Measurements from ENCODE around the gene EREG.

EREG gene

DNA sequence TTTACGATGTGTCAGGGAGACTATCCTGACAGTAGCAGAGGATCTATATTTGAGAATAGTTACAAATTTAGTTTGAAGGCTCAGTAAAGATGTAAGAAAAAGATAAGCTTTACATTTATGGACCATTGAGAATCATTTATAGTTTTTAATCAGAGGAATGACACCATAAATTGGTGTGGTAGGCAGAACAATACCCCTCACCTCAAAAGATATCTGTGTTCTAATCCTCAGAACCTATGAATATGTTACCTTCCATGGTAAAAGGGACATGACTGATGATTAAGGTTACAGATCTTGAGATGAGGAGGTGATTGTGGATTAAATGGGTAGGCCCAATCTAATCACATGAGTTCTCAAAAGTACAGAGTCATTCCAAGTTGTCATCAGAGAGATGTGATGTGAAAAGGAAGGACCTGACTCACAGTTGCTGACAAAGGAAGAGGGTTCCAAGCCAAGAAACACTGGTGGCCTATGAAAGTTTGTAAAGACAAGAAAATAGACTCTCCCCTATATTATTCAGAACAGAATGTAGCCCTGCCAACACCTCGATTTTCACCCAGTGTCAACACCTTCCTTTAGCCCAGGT is 27.0 kb downstream of the EREG start:
- no peak for DNase-seq

DNA sequence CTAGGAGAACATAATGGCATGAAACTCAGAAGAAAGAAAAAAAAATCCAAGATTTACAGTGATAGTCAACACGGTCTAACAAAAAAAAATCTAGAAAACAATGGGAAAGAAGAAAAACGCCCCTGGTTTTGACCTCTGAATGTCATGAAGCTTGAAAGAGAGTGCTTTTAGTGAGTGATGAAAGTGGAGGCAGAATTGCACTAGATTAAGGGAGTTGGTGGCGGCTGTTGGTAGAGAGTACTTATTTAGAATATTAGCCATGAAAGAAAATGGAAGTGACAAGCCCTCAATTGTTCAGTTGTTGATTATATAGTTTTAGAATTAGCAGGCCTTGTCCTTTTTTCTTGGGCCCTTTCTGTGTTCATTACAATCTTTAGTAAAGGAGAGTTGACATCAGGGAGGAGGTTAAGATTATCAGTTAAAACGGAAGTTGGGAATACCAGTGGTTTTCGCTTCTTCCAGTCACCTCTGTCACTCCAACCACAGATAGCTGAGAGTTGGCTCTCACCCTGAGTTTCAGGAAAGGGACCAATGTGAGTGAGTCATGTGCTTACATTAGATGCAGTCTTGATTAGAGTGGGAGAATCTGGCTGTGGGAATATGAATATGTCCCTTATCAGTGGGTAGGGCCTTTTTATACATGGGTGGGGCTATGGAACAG is 29.7 kb downstream of the EREG start:
- no peak for DNase-seq

DNA sequence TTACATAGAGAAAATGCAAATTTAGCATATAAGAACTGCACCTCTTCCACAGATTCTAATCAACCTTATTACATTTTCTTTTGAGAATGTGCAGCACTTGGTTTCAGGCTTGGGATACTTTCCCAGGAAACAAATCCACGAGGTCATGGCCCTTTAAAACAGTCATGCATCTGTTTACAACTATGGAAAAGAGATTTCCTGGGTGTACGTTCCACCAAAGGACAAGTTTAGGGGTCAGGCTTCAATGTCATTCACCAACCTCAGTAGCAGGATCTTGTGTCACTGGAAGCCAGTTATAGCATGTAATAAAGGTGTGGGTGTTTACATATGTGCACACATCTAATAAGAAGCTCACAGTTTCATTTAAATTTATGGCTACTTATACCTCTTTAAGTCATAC is 30.7 kb downstream of the EREG start:
- no peak for DNase-seq

DNA sequence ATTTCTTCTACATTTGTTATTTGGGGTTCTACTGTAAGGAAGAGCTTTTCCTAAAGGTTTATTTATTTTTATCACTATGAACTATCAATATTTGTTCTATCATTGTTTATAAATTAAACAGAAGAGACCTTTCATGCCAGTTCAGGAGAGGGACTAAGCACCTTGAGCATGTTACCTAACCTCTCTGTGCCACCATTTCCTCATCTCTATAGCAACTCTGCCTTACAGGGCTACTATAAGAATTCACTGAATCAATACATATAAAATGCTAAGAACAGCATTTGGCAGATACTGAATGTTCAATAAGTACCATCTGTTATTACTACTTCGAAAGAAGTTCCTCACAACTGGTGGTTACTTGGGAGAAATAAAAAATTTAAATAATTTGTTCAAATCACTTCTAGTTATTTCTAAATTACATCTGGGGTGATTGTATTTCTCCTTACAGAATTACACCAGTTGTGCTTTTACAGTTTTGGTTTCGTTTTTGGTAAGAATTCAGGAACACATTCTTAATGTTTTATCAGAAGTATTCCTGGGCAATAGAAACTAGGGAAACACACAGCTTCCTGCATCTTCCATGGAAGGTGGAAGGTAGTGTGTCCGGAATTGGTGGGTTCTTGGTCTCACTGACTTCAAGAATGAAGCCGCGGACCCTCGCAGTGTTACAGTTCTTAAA is 32.9 kb downstream of the EREG start:
- DNase-seq = peak in 1 of 5 experiments; percentile 36

DNA sequence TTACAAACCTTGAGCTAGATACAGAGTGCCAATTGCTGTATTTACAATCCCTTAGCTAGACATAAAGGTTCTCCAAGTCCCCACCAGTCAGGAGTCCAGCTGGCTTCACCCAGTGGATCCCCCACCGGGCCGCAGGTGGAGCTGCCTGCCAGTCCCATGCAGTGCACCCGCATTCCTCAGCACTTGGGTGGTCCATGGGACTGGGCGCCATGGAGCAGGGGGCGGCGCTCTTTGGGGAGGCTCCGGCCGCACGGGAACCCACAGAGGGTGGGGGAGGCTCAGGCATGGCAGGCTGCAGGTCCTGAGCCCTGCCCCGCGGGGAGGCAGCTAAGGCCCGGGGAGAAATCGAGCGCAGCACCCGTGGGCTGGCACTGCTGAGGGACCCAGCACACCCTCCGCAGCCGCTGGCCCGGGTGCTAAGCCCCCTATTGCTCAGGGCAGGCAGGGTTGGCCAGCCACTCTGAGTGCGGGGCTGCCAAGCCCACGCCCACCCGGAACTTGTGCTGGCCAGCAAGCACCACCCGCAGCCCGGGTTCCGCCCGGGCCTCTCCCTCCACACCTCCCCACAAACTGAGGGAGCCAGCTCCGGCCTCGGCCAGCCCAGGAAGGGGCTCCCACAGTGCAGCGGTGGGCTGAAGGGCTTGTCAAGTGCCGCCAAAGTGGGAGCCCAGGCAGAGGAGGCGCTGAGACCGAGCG is 34.1 kb downstream of the EREG start:
- peak in 1 of 5 experiments; percentile 4 for DNase-seq

DNA sequence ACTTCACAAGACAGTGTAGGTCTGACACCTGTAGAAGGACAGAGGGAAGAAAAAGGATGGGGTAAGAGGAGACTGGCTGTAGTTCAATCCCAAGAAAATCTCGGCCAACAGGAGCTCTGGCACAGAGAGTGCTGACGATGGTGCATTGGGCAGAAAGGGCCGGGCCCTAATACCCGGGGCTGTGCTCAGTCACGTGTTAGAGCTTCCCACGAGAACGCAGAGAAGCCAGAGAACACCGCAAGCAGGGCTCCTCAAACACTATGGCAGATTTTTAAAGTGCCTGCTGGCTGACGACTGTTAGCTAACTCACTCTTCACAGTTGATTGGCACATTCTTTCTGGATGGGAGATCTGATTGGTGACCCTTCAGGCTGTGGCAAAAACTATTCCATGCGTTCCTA is 35.5 kb downstream of the EREG start:
- no peak for DNase-seq

DNA sequence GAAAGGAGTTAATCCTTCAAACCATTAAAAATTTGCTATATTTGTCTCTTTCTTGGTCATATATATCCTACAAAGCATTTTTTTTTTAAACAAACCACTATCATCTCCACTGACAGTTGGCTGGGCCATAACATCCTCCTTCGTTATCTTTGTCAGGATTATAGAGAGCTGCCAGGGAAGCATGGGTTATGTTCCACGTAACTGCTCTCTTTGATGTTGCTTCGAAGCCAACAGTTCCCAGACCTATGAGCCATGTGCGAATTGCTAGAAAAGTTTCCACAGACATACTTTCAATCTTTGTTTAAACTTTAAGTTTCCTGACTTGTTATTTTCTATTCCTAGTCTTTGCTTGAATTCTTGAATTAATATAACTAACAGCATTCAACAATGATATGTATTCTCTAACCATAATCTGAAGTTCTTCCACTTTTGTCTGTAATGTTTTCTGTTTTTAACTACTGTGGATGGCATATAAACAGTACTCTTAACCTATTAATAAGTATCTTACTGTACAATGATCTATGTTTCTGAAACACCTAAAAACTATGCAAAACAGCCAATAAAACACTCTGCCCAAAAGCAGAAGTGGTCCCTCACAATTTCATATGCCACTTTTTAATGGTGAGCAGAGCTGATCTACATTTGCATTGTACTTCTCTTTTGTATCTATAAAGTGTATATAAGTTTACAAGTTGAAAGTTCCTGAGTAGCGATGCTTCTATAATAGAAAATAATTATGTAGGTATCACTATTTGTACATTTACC is 37.9 kb downstream of the EREG start:
- no peak for DNase-seq

DNA sequence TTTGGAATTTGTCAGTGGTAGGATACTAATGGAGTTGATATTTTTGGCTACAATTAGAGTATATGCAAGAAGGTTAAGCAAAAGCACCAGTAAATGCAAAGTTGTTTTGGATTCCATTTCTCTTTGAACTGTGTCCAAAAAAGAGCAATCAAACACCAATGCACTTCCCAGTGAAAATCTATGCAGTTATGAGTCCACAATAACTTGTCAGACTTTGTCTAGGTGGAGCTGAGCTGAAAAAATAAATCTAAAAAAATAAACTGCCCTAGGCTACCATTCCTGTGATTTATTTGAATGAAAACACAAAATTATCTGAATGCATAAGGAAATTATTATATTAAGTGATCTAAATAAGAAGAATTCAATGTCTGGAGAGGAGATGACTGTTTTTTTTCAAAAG is 42.9 kb downstream of the EREG start:
- DNase-seq = no peak

DNA sequence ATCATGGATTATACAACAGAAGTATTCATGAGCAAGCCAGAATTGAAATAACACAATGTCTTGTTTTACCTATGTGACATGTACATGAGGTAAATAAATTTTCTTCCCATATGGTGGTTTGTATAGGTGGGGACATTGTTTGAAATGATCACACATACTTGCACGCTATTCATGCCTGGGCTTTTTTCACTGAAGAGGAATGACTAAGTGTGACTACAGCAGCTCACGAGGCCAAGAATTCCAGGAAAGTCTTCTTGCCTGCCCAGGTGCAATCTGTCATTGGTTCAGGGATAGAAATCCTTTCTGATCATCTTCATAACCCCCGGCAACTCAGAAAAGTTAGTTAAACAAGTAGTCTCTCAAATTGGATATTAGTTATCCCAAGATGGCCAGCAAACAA is 43.7 kb downstream of the EREG start:
- no peak for DNase-seq

DNA sequence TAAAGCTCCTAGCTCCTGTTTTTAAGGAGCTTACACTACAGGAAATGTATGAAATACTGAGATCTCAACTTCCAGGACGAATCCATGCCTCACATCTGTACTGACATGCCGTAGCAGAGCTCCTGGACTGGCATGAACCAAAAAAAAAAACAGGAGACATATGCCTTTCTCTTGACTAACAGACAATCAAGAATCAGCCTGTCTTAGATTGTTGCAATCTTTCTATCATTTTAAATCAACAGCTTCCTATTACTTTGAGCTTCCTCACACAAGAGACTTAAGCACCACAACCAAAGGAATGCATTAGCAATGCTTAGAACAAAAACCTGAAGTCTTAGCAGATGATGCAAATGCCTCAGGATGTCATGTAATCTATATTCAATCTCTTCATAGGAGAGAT is 45.3 kb downstream of the EREG start:
- no peak for DNase-seq

DNA sequence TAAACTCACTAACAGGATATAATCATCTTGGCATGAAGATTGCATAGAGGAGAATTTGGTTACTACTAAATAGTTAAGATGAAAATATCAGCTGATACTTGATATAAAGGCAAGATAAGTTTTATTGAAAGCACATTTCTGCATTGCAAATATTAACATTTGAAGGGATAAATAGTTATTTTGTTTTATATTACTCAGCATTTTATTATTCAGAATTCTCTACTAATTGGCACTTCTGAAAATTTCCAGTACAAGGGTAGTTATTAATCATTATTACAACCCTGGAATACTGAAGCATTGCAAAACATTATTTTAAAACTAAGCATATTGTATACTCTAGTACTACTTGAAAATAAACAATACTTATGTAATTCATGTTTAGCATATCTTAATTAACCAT is 47.3 kb downstream of the EREG start:
- no peak for DNase-seq

DNA sequence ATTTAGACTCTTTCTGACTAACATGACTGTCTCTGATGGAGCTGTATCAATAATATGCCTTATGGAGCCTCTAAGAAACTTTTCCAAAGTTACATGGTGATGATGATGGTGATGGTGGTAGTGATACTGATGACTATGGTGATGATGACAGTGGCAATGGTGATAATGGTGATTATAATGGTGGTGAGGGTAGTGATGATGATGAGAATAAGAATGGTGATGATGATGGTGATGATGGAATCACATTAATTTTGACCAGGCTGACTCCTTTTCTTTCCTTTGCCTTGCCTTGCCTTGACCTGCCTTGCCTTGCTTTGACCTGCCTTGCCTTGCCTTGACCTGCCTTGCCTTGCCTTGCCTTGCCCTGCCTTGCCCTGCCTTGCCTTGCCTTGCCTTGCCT is 48.3 kb downstream of the EREG start:
- no peak for DNase-seq

DNA sequence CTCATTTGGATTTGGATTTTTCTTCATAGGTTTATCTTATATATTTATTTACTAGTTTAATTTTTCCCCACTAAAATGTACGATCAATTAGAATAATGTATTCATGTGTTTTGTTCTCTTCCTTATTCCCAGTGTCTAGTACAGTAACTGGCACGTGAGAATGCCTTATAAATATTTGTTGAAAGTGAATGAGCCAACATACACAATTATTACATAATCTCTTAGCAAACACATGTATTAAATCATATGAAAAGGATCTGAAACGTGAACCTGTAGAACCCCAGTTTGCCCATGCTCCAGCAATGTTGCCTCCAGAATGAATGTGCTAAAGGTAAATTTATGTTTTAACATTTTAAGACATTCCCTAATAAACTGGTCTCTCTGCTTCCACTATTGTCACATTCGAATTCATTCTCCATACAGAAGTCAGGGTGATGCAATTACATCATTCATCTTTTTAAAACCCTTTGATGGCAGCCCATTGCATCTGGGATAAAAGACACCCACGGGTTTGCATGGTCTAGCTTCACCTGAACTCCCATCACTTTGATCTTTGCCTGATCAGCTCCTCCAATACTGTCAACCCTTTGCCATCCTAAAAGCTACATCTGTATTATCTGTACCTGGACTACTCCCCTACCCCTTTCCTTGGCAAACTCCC is 49.3 kb downstream of the EREG start:
- no peak for DNase-seq

DNA sequence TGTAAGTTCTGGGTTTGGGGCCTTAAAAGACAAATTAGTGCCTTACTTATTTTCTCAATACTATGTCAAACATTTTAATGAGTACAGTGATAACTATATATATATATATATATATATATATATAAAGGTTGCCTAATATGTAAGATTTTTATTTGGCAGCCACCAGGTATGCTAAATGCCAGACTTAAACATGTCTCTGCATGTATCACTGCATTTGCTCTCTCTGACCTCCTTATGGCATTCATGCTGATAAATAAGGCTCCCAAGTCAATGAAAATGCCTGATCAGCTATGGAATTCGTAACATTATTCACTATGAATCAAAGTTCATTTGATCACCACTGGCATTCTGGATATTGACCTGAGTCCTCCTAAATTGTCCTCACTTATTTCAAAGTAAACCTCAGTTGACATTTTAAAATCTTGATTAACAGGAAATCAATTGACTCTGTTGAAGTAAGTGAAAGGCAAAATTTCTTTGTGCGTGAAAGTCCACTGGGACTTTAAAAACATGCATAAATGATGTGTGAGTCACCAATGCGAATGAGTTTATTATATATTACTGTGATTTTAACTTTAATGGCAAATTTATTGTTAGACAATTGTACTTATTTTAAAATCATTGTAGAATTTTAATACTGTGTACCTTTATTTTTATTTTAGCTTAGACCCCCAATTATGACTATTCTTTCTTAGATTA is 50.8 kb downstream of the EREG start:
- no peak for DNase-seq

DNA sequence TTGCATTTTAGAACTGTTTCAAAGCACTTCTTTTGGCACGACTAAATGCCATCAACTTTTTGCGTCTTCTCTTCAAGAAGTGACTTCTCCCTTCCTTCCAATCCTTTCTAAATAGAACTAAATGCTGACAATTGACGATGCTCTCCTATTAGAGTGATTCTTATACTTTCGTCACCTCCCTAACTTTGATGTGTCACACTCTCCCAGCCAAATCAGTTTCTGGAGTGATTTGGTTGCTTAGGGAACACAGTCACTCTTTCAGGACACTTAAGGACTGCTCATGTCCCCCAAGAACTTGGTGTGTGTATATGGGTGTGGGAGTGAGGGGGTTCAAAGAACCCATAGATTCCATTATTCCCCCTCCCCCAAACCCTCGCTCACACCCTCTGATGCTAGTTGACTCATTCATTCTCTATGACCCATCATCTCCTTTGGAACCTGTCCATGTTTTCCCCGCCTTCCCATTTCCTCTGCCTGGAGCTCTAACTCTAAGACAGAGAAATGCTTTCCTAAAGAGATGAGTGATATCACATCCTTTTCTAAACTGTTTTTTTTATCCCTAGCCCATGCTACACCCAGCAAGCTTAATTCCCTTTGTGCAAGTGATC is 53.2 kb downstream of the EREG start:
- no peak for DNase-seq

DNA sequence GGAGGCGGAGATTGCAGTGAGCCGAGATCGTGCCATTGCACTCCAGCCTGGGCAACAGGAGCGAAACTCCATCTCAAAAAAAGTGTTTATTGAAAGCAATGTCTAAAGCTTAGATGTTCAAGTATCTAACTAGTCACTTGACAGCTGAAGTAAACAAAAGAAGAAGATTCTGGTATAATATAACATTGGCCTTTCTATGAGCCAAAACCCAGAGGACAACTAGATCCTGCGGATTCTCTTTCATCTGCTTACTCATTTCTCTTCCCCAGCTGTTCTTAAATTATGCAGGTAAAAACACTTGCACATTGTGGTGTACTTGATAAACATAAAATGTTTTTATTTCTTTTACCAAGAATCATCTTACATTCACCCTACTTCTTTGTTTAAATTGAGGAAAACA is 55.9 kb downstream of the EREG start:
- DNase-seq = no peak

DNA sequence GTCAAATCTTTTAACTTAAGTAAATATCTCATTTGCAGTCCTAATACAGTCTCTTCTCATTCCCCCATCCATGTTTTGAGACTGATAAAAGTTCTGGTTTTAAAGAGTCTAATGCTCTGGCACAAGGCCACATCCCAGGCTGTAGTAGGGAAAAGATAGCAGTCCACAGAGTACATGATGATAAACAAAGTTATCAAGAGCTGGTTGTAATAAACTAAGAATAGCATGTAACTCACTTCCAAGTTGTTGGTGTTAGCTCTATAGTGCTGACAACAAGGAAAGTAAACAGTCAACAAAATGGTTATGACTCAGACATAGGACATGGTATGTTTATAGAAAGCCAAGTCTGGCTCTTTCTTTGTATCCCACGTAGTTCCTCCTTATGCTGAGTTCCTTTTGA is 58.2 kb downstream of the EREG start:
- DNase-seq = no peak

DNA sequence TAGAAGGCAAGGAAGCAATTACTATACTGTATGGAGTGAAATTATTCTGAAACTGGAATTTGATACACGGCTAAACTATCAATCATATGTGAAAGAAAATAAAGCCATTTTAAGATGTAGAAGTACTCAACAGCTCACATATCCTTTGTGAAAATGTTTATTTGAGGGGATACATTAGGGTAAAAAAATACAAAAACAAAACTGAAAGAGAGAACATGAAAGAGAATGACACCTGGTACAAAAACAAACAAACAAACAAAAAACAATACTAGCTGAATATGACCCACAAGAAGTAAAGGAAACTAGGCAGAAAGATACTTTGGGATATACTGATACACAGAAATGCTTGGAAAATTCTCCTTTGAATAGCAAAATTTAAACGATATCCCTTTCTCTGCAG is 59.2 kb downstream of the EREG start:
- DNase-seq = no peak

DNA sequence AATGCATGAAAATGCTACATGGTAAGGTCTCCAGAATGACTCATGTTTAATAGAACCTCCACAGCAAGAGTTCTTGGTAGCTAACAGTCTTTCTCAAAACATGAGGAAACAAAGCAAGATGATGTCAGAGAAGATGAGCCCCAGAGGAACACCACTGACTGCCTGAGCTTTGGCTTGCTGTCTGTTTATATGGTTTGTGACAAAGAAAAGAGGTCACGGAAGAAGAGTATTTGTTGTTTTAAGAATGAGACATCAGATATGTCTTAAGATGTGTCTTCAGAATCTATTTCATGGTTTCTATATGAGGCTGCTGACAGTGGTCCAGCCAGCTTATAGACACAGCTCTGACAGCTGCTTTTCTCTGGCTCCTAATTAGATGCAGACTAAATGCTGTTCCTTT is 61.2 kb downstream of the EREG start:
- peak in 1 of 5 experiments; percentile 3 for DNase-seq

DNA sequence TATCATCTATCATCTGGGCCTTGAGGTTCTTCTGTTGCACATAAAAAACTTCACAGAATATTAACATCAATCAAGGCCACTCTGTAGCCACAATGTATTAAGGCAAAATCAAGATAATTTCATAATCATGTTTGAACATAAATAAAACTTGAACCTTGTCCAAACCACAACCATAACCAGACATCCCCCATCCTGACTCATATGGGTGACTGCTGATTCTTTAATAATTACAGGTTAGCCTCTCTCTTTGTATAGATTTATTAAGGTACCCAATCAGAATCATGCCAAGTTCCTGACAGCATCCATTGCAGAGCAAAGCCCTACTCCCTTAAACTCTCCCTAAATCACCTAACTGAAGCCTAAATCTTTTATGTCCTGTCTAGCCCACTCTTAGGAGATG is 63.3 kb downstream of the EREG start:
- no peak for DNase-seq

DNA sequence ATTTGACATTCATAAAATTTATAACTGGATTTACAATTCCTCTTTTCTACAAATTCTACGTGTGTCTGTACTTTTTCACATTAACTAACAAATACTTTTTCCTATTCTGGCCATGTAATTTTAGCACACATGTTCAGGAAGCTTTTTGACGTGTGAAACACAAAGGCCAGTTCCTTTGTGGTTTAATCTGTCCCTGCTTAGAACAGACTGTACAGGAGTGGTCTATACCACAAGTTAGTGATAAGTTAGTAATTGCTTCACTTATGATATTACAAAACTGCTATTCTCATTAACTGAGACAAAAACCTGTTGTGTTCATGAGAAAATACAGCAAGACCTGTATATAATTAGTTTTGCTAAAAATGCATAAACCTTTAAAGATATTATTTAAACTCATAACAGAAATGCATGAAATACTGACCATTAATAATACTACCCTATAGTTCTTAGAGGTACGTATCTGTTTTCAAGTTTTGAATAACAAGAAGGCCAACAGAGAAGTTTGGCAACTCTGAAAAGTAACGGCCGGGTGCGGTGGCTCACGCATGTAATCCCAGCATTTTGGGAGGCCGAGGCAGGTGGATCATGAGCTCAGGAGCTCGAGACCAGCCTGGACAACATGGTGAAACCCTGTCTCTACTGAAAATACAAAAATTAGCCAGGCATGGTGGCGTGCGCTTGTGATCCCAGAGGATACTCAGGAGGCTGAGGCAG is 66.3 kb downstream of the EREG start:
- no peak for DNase-seq

Data from T-helper 2 cell (primary cell).